ENCODE measurements around the gene SLC25A21.

SLC25A21 gene

GRCh38 chr14:36659010-36659821 lies 513.2 kb downstream of the SLC25A21 start:
- DNase-seq: no peak

GRCh38 chr14:36658123-36659009 lies 514.0 kb downstream of the SLC25A21 start:
- DNase-seq: no peak

- no peak for DNase-seq
These were observed 514.8 kb downstream of the SLC25A21 start for GRCh38 chr14:36657399-36658122.

GRCh38 chr14:36656687-36657398 lies 515.6 kb downstream of the SLC25A21 start:
- DNase-seq: no peak

GRCh38 chr14:36655963-36656686 lies 516.3 kb downstream of the SLC25A21 start:
- DNase-seq: no peak

- DNase-seq: no peak
These were observed 516.8 kb downstream of the SLC25A21 start for GRCh38 chr14:36655571-36655962.

GRCh38 chr14:36654794-36655381 lies 517.5 kb downstream of the SLC25A21 start:
- DNase-seq: no peak

- DNase-seq: no peak
These were observed 518.2 kb downstream of the SLC25A21 start for GRCh38 chr14:36653962-36654793.

- no peak for DNase-seq
These were observed 519.0 kb downstream of the SLC25A21 start for GRCh38 chr14:36653413-36653812.

GRCh38 chr14:36652542-36653201 lies 519.7 kb downstream of the SLC25A21 start:
- no peak for DNase-seq

- DNase-seq: no peak
These were observed 522.3 kb downstream of the SLC25A21 start for GRCh38 chr14:36649872-36650650.

GRCh38 chr14:36647824-36648753 lies 524.3 kb downstream of the SLC25A21 start:
- DNase-seq: no peak

GRCh38 chr14:36647417-36647823 lies 525.0 kb downstream of the SLC25A21 start:
- no peak for DNase-seq

- DNase-seq: no peak
These were observed 525.6 kb downstream of the SLC25A21 start for GRCh38 chr14:36646664-36647416.

GRCh38 chr14:36633580-36633979 lies 538.8 kb downstream of the SLC25A21 start:
- no peak for DNase-seq
